ENCODE measurements around the gene SERINC5.
"Not testable (repeated sequence)": the region's sequence is repeated elsewhere in the genome, so short reads cannot be mapped to it uniquely, and the experiment has no call there.

The SERINC5 gene

GRCh38 chr5:80092486-80093107 lies 163.3 kb downstream of the SERINC5 start:
- DNase-seq (ENCODE audit: low read depth, low spot score), result no peak
- TF ChIP-seq FOXP2 (optimal IDR thresholded peaks at IDR 0.05; ENCODE audit: control extremely low read depth, extremely low read length, insufficient read depth) (no peak), POLR2AphosphoS5 (IDR thresholded peaks at IDR 0.05; ENCODE audit: borderline replicate concordance, low read depth, low read length) (no peak), EZH2 (IDR thresholded peaks at IDR 0.05) (no peak)
- no peak overlapping the region for H3K9ac ChIP-seq (ENCODE audit: insufficient read length)
- H3K36me3 ChIP-seq (ENCODE audit: insufficient read depth, low read length), result no peaks in the 10 kb centered on the region
- H3K27ac ChIP-seq, result no peak overlapping the region
- H3K9me3 ChIP-seq (ENCODE audit: low read depth, low read length), result no peaks in the 10 kb centered on the region
- H3K4me3 ChIP-seq, result no peak overlapping the region

GRCh38 chr5:80091792-80092192 lies 164.1 kb downstream of the SERINC5 start:
- H3K4me3 ChIP-seq; H3K36me3 ChIP-seq (ENCODE audit: insufficient read depth, low read length); H3K9me3 ChIP-seq (ENCODE audit: low read depth, low read length); H3K9ac ChIP-seq (ENCODE audit: insufficient read length); DNase-seq (ENCODE audit: low read depth, low spot score); H3K27ac ChIP-seq: not testable (repeated sequence)

GRCh38 chr5:80090884-80091166 lies 165.0 kb downstream of the SERINC5 start:
- Histone ChIP-seq H3K9ac (ENCODE audit: insufficient read length) (no peak overlapping the region), H3K9me3 (ENCODE audit: low read depth, low read length) (no peaks in the 10 kb centered on the region), H3K27ac (no peak overlapping the region), H3K36me3 (ENCODE audit: insufficient read depth, low read length) (no peaks in the 10 kb centered on the region), H3K4me3 (no peak overlapping the region)
- TF ChIP-seq EZH2 (IDR thresholded peaks at IDR 0.05) (no peak), POLR2AphosphoS5 (IDR thresholded peaks at IDR 0.05; ENCODE audit: borderline replicate concordance, low read depth, low read length) (no peak), FOXP2 (optimal IDR thresholded peaks at IDR 0.05; ENCODE audit: control extremely low read depth, extremely low read length, insufficient read depth) (no peak)
- no peak for DNase-seq (ENCODE audit: low read depth, low spot score)

GRCh38 chr5:80083101-80083890 lies 172.6 kb downstream of the SERINC5 start:
- Histone ChIP-seq H3K27ac (peak overlapping the region; percentile 65), H3K4me3 (peak overlapping the region; percentile 28), H3K36me3 (ENCODE audit: insufficient read depth, low read length) (no peaks in the 10 kb centered on the region), H3K9me3 (ENCODE audit: low read depth, low read length) (no peaks in the 10 kb centered on the region), H3K9ac (ENCODE audit: insufficient read length) (no peak overlapping the region)
- TF ChIP-seq EZH2 (IDR thresholded peaks at IDR 0.05) (no peak), POLR2AphosphoS5 (IDR thresholded peaks at IDR 0.05; ENCODE audit: borderline replicate concordance, low read depth, low read length) (no peak)
- peak; percentile 64 for DNase-seq (ENCODE audit: low read depth, low spot score)

GRCh38 chr5:80082731-80083100 lies 173.1 kb downstream of the SERINC5 start:
- Histone ChIP-seq H3K9me3 (ENCODE audit: low read depth, low read length) (no peaks in the 10 kb centered on the region), H3K27ac (peak overlapping the region; percentile 85), H3K36me3 (ENCODE audit: insufficient read depth, low read length) (no peaks in the 10 kb centered on the region), H3K4me3 (peak overlapping the region; percentile 66), H3K9ac (ENCODE audit: insufficient read length) (no peak overlapping the region)
- TF ChIP-seq EZH2 (IDR thresholded peaks at IDR 0.05), result no peak
- TF ChIP-seq FOXP2 (optimal IDR thresholded peaks at IDR 0.05; ENCODE audit: control extremely low read depth, extremely low read length, insufficient read depth), result no peak
- no peak; the same call in 1 of the 2 replicates for TF ChIP-seq POLR2AphosphoS5 (IDR thresholded peaks at IDR 0.05; ENCODE audit: borderline replicate concordance, low read depth, low read length)
- no peak for DNase-seq (ENCODE audit: low read depth, low spot score)

GRCh38 chr5:80082281-80082680 lies 173.6 kb downstream of the SERINC5 start:
- Histone ChIP-seq H3K4me3 (peak overlapping the region; percentile 66), H3K9ac (ENCODE audit: insufficient read length) (no peak overlapping the region), H3K36me3 (ENCODE audit: insufficient read depth, low read length) (no peaks in the 10 kb centered on the region), H3K9me3 (ENCODE audit: low read depth, low read length) (no peaks in the 10 kb centered on the region), H3K27ac (peak overlapping the region; percentile 85)
- TF ChIP-seq POLR2AphosphoS5 (IDR thresholded peaks at IDR 0.05; ENCODE audit: borderline replicate concordance, low read depth, low read length) (no peak), EZH2 (IDR thresholded peaks at IDR 0.05) (no peak), FOXP2 (optimal IDR thresholded peaks at IDR 0.05; ENCODE audit: control extremely low read depth, extremely low read length, insufficient read depth) (no peak)
- DNase-seq (ENCODE audit: low read depth, low spot score), result no peak

GRCh38 chr5:80078921-80079320 lies 176.9 kb downstream of the SERINC5 start:
- Histone ChIP-seq H3K4me3 (no peak overlapping the region), H3K9ac (ENCODE audit: insufficient read length) (no peak overlapping the region), H3K9me3 (ENCODE audit: low read depth, low read length) (no peaks in the 10 kb centered on the region), H3K36me3 (ENCODE audit: insufficient read depth, low read length) (no peaks in the 10 kb centered on the region), H3K27ac (no peak overlapping the region)
- no peak for DNase-seq (ENCODE audit: low read depth, low spot score)
- no peak for TF ChIP-seq POLR2AphosphoS5 (IDR thresholded peaks at IDR 0.05; ENCODE audit: borderline replicate concordance, low read depth, low read length)

GRCh38 chr5:80077051-80077714 lies 178.7 kb downstream of the SERINC5 start:
- H3K36me3 ChIP-seq (ENCODE audit: insufficient read depth, low read length), result no peaks in the 10 kb centered on the region

More at GRCh38 chr5:80077051-80077714, 178.7 kb downstream of the SERINC5 start:
- Histone ChIP-seq H3K4me3 (no peak overlapping the region), H3K9ac (ENCODE audit: insufficient read length) (no peak overlapping the region), H3K9me3 (ENCODE audit: low read depth, low read length) (no peaks in the 10 kb centered on the region), H3K27ac (no peak overlapping the region)
- TF ChIP-seq POLR2AphosphoS5 (IDR thresholded peaks at IDR 0.05; ENCODE audit: borderline replicate concordance, low read depth, low read length) (no peak), FOXP2 (optimal IDR thresholded peaks at IDR 0.05; ENCODE audit: control extremely low read depth, extremely low read length, insufficient read depth) (no peak), EZH2 (IDR thresholded peaks at IDR 0.05) (no peak)
- DNase-seq (ENCODE audit: low read depth, low spot score), result no peak
